HG03520 (cell line): ENCODE data around the gene XAB2.

ENCODE experiments used
- ATAC-seq: cut with Tn5 transposase; IDR thresholded peaks from one replicate; pipeline ENCODE4 v1.9.1; 2021; ENCODE audit warnings: mild to moderate bottlenecking, moderate library complexity; ENCODE audit not compliant: unreplicated experiment

The XAB2 gene

DNA sequence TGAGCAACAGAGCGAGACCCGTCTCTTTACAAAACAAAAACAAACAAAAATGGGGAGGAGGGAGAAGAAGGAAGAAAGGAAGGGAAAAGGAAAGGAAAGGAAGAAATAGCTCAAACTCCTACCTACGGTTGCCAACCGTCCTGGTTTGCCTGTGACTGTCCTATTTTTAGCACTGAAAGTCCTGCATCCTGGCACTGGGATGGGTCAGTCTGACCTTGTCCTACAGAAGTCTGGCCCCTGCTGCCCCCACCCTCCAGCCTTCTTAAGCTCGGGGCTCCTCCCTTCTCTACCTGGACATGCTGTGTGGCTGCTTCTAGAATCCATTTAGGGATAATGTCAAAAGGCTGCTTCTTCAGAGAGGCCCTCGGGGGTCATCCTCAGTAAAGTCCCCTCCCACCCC is 6.3 kb upstream of the XAB2 start:
- no peak for ATAC-seq

DNA sequence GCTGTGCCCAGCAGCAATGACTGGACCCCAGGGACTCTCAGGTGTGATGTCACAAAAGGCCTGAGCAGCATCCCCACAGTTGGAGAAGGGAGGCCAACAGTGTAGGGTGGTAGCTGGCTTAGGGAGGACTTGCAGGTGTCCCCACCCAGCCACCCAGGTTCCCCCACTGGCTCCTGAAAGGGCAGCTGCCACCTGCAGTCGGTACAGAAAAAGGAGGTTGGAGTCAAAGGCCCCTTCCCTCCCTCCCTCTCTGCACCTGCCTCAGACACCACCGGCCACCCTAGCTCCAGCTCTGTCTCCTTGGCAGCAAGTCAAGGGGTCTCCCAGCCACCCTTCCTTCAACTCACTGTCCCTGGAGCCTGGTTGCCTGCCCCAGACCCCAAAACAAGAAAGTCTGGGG is 4.4 kb upstream of the XAB2 start, which contains the start of gene PCP2:
TSS of gene PCP2 (minus strand) at position 22 of the 400 bp plus-strand sequence. CDS start 262 bp downstream, outside the sequence.
- no peak for ATAC-seq

DNA sequence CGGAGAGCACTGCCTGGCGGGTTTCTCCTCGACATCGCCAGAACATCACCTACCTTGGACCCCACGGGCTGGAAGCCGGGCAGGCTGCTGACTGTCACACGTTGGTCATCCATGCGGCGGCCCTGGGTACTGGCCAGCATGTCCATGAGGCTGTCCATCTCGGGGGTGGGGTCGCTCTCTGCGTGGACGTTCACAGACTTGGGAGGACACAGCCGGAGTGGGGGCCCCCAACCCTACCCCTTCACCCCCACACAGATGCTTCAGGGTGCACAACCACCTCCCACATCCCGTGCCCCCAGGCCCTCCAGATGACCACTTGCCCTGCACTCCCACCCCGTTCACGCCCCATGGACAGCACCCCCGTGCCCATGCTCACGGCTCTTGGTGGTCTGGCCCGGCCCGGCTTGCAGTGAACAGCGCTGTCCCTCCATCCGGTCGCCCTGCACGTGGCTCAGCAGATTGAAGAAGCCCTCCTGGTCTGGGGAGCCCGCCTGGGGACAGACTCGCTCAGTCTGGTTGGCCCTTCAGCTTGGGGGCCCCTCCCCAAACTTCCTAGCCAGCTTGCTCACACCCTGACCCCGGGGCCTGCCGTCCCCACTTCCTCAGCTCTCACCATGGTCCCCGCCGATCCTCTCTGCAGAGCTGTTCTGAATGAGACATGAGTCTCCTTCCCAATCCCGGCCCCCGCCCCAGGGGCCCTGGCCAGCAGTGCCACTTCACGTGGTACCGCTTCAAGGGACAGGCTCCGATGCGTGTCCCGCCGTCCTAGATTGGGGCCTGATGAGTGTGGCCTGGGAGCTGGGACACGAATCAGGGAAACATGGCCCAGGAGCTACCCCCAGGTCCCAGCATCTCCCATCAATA is 3.2 kb upstream of the XAB2 start:
- ATAC-seq, result no peak

DNA sequence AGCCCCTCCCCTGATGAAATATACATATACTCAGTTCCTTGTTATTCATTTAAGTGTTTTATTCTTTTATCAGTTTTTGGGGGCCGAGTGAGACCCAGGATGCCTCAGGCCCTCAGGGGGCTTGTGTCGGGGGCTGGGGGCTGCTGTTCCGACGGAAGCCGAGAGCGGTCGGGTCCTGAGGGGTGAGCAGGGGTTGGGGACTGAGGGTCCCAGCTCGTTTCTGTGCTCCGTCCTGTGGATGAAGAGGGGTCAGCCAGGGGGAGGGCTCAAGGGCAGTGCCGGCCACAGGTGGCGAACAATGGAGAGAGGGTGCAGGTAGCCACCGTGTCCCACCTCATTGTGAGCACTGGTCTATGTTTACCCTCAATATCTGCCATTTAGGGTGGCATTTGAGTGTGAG is 2.2 kb upstream of the XAB2 start:
- ATAC-seq, result no peak

DNA sequence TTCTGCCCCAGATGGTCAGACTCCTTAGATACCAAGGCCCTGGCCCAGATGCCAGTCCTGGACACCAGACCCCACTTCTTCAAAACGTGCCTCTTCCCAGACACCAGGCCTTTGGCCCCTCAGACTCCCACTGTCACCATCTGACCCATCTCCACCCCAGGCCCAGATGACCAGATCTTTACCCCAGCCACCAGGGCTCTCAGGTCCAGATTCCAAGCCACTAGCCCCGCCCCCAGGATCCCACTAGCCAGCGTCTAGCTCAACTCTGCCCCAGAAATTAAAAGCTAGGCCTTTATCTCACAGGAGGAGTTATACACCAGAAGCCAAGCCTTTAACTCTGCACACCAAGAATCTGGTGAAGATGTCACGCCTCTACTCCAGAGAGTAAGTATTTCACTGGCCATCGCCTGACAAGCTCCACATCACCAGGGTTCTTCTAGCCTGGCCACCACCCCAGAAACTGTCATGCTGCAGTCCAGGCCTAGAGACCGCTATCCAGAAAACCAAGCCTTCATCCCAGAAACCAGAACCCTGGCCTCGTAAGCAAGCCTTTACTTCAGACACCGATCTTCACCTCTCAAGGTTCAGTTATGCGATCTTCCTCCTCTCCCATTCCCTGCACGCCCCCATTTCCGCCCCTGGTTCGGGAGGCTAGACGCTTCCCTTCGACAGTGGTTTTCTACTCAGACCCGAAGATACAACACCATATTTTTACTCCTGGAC is 595 bp downstream of the XAB2 start:
- ATAC-seq, result no peak

DNA sequence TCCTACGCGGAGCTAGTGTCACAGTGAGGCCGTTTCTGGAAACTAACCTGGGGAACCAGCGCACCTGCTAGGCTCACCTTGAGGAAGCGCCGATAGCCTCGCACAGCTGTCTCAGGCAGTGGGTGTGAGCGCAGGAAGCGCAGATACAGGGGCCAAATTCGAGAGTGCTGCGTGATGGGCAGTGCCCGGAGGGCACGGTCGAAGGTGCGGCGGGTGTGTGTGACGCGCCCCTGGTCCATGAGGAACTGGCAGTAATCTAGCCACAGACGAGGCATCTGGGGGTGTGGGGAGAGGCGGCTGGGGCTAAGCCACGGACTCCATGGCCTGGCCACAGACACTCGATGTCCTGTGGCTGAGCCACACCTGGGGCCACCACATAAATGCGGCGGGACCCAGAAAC is 2.2 kb downstream of the XAB2 start:
- no peak for ATAC-seq

DNA sequence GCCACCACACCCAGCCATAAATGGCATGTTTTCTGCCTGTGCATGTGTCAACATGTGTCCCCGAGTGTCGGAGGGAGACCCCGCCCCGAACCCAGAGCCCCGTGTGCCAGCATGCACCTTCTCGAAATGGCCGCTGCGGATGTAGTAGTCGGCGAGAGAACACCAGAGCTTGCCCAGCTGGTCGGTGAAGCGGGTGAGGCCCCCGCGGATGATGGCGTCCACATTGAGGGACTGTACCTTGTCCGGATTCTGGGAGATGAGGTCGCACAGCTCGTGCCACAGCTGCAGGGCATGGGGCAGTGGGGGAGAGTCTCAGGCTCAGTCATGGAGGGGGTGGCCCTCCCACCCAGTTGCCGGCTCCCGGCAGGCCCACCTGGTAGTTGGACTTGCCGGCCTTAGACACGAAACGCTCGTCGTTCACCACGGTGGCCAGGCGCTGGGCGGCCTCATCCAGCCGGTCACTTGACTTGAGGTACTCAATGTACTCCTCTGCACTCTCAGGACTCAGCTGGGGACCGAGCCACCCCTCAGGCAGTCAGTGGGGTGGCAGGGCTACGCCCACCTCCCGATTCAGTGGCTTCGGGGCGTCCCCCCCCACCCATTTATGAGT is 3.5 kb downstream of the XAB2 start:
- ATAC-seq, result no peak

DNA sequence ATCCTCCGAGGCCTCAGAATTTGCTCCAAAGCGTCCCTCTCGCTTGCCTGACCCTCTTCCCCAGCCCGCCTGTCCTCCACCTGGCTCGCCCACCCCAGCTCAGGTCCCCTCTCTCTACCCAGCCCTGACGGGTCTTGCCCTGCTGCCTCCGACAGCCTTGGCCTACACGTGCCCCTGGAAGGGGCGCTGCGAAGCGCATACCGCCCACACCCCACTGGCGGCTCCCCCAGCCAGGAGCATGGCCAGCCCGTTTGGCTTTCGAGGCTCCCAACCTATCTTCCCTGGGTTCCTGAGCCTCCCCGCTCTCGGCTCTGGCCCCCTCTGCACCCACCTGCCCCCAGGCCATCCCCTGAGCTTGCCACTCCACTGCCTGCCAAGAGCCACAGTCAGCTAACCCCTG is 4.5 kb downstream of the XAB2 start:
- ATAC-seq, result no peak

DNA sequence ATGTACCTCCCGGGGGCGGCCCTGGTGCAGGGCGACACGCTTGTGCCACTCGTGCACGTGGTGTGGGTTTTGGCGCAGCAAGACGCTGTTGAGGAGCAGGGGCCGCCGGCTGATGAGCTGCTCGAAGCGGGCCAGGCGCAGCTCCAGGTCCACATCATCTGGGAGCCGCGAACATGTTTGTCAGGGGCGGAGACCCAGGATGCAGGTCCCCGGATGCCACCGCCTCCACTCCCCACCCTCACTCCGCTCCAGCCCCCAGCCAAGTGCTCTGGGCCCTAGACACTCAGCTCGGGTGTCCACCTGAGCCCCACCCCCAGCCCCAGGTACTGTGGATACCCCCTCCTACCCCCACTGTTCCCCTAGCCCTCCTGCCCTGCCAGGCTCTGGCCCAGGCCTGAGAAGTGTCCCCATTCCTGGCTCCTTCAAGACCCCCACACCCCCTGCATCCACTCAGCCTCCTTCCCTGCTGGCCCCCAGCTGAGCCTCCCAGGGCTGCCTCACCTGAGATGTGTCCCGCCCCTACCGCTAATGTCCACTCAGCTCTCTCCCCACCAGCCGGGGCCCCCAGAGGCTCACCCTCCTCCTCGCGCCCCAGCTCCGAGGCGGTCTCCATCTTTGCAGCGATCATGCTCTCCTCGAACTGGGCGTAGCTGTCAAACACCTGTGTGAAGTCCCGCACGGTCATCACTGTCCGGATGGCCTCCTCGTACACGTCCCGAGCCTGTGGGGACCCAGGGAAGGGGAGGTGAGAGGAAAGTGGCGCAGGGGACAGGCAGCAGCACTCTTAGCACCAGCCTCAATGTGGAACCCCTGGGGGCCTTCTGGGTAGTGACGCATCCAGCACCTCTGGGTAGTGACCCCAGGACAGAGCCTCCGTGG is 5.4 kb downstream of the XAB2 start:
- ATAC-seq, result no peak

DNA sequence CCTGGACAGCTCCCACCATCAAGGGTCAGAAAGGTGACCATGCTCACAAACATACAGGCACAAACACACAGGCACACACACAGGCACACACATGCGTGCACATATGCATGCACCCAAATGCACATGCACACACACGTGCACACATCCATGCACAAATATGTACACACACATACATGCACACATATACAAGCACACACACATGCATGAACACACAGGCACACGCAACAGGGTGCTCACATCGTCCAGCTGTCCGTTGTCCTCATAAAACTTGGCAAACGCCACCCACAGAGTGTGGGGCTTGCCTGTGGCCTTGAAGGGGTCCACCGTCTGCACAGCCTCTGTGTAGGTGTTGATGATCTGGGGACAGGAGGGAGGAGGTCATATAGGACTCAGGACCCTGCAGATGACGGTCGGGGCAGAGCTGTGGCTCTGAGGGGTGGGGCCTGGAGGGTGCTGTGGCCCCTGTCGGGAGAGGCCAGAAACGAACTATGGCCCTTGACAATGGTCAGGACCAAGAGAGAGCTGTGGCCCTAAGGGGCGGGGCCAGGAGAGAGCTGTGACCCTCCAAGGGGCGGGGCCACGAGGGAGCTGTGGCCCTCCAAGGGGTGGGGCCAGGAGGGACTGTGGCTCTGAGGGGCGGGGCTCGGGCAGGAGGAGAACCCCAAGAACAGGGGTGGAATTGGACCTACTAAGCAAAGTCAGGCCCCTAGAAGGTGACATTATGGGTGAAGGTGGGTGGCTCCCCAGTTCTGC is 6.2 kb downstream of the XAB2 start:
- no peak for ATAC-seq

DNA sequence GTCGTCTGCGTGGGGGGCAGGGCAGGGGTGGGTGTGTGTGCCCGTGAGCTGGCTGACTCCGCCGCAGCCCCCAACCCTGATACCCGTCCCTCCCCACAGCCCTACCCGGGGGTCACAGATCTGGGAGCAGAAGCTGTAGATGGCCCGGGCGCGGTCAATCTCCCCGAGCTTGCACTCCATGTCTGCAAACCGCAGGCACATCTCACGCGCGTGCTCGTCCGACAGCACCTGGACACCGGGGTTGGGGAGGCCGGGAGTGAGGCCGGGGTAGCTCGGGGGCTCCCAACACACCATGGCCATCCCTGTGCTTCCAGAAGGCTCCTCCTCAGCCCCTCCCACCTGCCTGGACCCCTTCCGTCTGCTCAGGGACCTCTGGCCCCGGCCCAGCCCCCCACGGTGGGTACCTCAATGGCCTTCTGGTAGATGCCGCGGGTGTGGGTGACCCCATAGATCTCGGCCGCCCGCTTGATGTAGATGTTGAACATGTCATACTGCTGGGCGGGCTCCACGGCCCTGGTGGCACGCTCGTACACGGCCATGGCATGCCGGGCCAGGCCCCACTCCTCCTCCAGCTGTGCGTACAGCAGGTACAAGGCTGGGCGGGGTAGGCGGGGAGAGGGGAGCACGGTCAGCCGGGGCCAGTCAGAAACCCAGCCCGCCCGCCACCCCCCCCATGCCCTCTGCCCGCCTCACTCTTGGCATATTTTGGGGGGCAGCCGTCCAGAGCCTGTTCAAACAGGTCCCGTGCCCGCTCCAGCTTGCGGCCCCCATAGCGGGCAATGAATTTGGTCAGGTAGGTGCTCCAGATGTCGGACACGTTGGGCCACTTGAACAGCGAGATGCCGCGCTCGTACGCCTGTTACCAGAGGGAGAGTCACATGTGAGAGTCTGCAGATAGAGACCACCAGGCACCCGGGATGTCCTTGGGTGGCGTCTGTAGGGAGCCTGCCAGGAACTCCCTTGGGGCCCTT is 8.6 kb downstream of the XAB2 start:
- ATAC-seq, result no peak

DNA sequence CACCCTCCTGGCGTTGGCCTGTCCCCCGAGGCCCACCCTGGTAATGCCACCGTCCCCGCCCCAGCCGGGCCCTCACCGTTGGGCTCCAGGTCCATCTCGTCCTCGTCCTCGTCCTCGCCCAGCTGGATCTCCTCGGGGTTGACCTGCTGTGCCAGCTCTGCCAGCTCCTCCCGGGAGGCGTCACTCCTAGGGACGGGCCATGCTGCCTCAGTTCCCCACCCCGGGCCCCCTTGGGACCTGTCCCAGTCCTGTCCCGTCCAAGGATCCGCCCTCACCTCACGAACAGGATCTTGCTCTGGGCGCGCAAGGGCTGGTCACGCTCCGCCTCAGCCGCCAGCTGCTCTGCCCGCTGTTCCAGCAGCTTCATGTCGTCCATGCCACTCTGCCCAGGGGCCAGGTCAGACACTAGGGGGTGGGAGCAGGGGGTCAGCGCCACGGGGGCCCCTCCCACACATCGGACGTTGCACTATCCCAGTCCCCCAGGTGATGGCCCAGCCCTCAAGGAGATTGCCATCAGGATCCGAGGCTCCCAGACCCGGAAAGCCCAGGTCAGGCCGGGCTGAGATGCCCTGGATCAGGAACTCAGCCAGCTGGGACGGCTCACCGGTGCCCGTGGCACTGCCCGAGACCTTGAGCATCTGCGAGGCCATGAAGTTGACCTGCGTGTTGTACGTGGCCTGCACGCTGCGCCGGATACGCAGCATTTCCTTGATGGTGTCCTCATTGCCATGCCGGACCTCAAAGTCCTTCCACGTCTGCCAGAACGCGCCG is 9.5 kb downstream of the XAB2 start:
- no peak for ATAC-seq

DNA sequence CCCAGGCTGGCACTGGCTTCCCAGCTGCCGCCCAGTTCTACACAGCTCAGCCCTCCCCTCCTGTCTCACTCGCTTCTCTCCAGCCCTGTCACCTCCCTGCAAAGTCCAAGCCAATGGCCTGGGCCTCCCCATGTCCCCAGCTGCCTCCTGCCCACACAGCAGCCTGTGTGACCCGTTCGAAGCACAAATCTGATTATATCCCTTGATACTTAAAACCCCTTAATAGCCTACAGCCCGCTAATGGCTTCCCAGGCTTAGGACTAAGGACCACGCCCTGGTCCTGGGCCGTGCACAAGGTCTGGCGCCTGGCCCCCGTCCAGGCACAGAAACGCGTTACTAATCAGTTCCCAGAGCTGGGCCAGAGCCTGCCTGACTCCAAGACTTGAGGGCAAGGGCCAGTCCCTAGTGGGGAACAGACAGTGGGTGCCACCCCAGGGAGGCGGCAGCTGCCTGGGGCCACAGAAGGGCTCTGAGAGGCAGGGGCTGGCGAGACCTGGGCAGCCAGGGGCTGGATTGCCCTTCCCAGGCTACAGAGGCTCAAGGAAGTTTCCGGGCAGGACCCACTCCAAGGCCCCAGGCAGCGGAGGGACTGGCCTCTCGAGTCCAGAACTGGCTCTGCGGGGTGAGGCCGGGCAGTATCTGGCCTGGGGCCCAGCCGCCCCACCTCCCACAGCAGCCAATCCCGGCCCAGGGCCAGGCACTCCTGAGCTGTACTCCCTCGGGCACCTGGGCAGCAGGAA is 10.4 kb downstream of the XAB2 start:
- ATAC-seq, result no peak

DNA sequence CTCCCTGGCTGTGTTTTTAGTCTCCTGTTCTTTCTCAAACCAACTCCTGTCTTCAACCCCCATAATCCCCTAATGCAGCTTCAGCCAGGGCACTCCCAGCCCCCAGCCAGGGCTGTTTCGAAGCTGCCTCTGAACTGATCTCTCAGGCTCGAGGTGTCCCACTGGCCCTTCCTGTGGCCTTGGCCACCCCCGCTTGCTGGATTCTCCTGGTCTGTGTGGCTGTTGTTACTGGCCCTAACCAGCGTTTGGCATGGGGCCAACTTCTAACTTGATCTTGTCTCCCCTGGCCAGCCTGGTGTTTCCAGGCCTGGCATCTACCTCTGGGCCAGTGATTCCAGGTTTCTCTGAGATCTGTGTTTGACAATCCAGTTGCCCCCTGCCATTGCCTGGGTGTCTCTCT is 11.0 kb downstream of the XAB2 start:
- ATAC-seq, result no peak

DNA sequence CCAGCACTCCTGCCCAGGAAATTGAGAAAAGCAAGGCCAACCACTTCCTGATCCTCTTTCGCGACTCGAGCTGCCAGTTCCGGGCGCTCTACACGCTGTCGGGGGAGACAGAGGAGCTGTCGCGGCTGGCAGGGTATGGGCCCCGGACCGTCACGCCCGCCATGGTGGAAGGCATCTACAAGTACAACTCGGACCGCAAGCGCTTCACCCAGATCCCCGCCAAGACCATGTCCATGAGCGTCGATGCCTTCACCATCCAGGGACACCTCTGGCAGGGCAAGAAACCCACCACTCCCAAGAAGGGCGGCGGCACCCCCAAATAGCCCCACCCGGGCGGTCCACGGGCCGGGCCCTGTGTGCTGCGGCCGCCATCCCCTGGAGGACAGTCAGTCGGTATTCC is 11.6 kb downstream of the XAB2 start:
- no peak for ATAC-seq

DNA sequence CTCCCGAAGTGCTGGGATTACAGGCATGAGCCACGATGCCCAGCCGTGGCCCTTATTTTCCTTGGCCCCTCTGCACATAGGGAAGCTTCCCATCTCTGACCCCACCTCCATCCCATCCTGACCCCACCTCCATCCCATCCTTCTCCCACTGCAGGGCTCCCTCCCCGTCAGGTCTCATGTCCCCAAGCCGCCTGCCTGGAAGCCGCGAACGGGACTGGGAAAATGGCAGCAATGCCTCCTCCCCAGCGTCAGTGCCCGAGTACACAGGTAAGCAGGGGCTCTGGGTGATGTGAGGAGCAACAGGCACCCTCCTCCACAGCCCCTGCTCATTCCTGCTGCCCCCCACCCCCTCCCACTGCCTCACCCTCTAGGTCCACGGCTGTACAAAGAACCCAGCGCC is 12.2 kb downstream of the XAB2 start:
- no peak for ATAC-seq

DNA sequence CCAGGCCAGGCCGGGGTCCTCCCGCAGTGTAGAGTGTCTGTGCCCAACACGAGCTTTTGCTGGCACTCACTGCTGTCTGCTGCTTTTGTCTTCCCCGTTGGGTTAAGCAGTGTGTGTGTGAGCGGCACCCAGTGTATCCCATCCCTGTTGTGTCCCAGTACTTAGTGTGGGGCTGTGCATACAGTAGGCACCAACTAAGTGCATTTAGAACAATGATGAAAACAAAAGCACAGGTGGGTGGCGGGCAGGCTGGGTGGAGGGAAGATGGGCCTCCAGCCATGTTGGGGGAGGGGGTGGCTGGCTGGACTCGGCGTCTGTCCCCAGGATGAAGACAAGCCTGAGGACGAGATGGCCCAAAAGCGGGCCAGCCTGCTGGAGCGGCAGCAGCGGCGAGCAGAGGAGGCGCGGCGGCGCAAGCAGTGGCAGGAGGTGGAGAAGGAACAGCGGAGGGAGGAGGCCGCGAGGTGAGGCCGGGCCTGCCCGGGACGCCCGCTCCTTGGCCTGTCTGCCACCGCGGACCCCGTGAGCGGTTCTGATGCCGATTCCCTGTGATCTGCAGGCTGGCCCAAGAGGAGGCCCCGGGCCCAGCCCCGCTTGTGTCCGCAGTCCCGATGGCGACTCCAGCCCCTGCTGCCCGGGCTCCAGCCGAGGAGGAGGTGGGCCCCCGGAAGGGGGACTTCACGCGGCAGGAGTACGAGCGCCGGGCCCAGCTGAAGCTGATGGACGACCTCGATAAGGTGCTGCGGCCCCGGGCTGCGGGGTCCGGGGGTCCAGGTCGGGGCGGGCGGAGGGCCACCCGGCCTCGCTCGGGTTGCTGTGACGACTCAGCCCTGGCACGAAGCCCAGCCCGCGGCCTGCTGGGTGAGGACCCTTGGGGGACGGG is 14.2 kb downstream of the XAB2 start:
- ATAC-seq, result no peak
